TTC549 (cell line): ENCODE measurements around the gene ENDOV.

ENCODE experiments used
- FAIRE-seq: peaks from 2 replicates; lab custom pipeline; 2012; peaks lifted over from hg19 to GRCh38; lab: Jason Lieb, UNC

Gene ENDOV

DNA sequence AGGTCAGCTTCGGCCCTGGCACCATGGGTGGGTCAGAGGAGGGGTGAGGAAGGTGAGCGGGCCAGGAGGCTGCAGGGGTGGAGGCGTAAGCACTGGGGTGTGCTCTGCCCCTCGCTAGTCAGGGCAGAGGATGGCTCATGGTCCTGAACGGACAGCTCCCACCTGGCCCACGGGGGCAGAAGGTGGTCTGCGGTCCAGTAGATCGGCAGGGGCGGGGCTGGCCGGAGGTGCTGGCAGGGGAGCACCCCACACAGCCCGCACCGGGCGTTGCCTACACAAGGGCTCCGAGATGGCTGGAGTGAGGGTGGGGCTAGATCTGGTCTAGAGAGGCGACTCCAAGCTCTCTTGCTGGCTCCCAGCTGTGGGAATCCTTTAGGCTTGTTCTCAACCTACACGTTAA, 53.3 kb downstream of the ENDOV start:
- no peak for FAIRE-seq

DNA sequence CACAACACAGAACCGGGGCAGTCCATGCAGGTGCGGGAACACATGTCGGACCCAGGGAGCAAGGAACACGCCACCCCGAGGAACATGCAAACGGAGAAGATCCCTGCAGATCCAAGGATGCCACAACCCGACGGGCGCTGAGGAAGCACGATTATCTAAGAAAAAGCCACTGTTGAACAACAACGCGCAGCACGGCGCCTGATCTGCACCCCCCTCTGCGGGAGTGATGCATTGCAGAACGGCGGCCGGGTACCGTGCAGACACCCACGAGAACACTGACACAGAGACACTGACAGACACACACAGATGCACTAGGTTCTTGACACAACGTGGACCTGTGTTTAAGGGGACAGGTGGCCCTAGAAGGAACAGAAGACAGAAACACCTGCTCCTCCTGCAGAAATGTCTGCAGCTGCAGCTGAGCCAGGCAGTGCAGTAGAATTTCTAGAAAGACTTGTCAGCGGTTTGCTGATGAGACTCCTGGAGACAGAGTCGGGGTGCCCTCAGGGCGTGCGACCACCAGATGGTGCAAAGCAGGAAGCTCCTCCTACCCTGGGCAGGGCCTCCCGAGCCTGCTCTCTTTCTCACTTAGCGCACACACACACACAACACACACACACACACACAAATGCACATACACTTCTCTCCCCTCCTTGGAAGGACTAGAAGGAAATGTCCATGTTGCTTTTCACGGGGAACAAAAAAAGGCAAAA, 54.0 kb downstream of the ENDOV start:
- no peak for FAIRE-seq

DNA sequence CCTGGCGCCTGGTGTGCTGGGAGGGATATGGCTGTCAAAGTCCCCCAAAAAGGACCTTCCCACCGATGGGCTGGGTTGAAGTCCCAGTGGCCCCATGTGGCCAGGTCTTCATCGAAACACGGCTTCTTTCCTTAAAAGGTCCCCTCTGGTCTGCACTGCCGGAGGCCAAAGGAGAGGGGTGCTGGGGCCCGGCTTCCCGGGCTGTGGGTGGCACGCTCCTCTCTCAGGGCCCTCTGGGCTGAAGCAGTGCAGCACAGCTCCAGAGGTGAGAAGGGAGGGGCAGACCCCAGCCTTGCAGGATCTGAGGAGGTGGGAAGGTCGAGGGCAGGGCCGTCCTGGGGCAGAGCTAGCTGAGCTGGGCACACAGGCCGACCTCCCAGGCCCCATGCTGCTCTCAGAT, 54.7 kb downstream of the ENDOV start:
- no peak for FAIRE-seq

GRCh38 chr17:80470603-80471002, 55.6 kb downstream of the ENDOV start:
- FAIRE-seq = no peak

GRCh38 chr17:80471922-80472321, 57.0 kb downstream of the ENDOV start:
- no peak for FAIRE-seq

- no peak for FAIRE-seq
Observed at GRCh38 chr17:80472996-80473395, 58.0 kb downstream of the ENDOV start.

DNA sequence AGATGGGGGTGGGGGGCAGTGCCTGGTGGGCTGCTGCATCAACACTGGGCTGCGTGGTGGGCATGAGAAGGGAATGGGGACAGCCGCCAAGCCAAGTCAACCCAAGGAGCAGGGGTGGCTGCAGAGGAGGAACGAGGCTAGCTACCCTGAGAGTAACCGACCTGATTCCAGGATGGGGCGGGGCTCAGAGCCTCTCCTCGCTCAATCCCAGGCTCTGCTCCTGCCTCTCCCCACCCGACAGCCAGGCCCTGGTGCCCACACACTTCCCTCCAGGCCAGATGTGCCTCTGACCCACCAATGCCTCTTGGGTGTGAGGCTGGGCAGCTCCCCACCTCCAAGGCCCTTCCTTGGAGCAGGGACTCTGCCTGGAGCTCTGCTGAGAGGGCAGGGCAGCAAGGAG, 58.7 kb downstream of the ENDOV start:
- no peak for FAIRE-seq

DNA sequence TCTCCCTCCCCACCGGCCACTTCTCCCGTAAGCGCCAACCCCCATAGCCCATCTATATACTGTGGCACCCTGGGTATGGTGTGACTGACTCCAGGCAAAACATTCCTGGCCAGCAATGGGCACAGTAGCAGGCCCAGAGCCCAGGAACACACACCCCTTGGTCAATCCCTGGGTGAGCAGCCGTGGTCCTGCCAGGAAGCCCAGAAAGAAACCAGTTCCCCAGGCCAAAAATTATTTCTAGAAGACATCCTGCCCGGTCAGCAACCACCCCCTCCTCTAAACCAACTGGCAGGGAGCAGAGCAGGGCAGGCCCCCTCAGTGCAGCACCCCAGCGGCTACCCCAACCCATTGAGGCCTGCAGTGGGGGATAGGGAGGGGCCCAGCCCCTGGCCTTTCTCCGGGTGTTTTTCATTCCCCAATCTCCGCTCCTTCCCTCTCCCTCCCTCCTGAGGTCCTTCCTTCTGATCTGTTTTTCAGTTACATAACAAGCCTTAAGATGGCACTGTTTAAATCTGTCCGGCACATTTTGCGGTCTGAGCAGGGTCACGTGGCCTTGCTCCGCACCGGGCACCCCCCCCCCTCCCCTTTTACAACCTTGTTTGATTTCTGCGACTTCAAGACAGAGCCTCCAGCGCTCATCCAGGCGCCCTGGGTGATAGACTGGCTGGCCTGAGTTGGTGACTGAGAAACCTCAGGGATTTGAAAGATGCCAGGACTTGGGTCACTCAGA, 59.4 kb downstream of the ENDOV start:
- no peak for FAIRE-seq

- no peak for FAIRE-seq
Observed at GRCh38 chr17:80474961-80475909, 60.3 kb downstream of the ENDOV start.

GRCh38 chr17:80475910-80476876, 61.2 kb downstream of the ENDOV start, which contains the start of gene NPTX1:
NPTX1 (minus strand) TSS chr17:80476607; CDS start chr17:80476446, 161 bp downstream.
- no peak for FAIRE-seq

DNA sequence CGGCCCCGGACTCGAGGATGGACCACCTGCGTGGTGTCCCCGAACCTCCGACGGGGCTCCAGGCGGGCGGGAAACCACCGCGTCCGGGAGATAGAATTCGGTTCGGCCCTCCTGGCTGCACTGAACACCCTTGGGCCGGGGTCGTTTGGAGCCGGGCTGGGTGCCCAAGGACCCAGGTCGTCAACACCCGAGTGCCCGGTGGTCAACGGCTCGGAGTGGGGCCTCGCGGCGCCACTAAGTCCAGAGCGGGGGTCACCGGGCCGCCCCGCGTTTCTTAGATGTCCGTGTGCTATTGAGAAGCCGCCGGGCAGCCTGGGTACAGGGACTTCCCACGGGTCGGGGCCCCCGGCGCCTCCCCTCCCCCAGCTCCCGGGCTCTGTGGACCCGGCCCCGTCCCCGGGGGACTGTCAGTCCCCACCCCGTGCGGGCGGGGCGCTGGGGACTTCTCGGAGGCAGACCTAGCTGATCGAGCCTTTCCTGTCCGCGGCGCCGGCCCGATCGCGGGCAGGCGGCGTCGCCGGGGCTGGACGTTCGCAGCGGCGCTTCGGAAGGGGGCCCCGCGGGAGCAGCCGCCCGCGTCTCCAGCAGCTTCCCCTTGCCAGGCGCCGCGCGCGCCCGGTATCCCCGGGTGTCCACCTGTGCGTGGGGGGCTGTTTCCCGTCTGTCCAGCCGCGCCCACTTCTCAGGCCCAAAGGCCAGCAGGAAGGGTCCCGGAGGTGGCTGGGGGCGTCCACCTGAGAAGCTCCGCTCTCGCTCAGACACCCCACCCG, 62.1 kb downstream of the ENDOV start:
- FAIRE-seq = no peak

DNA sequence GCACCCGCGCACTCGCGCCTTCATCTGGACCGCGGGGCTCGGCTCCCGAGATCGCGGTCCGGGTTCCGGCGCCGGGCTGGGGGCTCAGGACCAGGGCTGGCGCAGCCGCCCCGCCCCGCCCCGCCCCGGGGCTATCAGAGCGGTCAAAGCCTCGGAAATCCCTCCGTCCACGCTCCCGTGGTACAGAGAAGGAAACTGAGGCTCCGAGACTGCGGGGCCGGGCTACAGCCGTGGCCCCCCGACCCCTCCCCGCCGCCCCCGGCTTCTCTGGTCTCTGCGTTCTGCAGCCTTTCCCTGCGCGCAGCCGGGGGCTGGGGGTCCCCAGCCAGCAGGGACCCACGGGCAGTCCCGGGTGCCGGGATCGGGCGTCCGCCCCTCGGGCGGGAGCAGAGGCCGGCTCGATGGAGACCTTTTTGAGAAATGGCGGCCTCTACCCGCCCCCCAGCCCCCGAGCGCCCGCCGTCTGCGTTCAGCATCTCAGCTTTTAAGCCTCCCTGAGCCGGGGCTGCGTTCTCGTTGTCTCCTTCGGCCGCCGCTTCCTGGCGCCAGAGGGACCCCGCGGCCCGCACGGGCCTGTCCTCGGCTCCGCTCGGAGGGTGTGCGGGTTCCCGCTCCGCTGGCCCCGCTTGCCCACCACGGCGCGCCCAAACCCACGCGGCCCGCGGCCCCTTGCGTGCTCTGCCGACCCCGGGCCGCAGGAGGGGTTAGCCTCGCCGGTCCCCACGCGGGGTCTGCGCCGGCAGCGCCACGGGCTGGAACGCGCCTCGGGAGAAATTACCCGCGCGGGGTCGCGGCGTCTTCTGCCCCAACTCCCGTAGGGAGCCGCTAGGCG, 62.9 kb downstream of the ENDOV start:
- no peak for FAIRE-seq

GRCh38 chr17:80478487-80479245, 63.7 kb downstream of the ENDOV start:
- no peak for FAIRE-seq

- no peak for FAIRE-seq
Observed at GRCh38 chr17:80479246-80479566, 64.2 kb downstream of the ENDOV start.

DNA sequence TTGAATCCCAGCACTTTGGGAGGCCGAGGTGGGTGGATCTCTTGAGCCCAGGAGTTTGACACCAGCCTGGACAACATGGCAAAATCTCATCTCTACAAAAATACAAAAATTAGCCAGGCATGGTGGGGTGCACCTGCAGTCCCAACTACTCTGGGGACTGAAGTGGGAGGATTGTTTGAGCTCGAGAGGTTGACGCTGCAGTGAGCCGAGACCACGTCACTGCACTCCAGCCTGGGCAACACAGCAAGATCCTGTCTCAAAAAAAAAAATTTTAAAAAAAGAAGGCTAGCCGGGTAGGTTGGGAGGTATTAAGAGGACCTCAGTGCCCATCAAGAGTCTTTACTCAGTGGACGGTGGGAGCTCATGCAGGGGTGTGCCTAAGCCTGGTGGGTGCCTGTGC, 65.3 kb downstream of the ENDOV start:
- no peak for FAIRE-seq

DNA sequence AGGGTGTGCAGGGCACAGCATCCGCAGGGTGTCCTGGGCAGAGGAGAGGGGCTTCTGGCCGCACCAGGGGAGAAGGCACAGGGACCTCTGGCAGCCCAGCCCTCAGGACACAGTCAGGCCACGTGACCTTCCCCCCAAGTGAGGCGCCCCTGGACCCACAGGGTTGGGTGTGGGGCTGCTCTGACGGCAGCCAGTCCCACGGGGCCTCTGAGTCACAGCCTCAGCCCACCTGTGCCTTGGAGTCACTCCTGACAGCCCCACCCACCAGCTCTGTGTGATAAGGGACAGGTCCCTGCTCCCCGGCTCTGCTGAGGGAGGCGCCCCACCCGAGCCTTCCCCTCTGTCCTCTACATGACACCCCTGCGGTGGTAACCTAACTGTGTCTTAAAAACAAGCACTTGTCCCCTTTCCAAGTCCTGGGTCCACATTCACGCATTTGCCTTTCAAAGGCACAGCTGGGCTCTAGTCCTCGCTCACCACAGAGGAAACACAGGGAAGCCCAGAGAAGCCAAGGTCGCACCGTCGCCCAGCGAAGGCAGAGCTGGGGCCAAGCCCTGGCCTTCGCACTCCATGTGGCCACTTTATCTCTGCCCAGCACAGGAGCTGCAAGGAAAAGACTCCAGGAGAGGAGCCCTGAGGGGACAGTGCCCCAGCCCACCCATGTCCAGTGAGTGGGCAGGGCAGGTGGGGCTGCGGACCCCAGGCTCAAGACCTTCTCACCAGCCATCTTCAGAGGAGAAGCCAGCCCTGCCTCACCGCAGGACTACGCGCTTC, 66.5 kb downstream of the ENDOV start:
- FAIRE-seq = no peak

- FAIRE-seq = no peak
Observed at GRCh38 chr17:80482058-80482318, 67.0 kb downstream of the ENDOV start.

DNA sequence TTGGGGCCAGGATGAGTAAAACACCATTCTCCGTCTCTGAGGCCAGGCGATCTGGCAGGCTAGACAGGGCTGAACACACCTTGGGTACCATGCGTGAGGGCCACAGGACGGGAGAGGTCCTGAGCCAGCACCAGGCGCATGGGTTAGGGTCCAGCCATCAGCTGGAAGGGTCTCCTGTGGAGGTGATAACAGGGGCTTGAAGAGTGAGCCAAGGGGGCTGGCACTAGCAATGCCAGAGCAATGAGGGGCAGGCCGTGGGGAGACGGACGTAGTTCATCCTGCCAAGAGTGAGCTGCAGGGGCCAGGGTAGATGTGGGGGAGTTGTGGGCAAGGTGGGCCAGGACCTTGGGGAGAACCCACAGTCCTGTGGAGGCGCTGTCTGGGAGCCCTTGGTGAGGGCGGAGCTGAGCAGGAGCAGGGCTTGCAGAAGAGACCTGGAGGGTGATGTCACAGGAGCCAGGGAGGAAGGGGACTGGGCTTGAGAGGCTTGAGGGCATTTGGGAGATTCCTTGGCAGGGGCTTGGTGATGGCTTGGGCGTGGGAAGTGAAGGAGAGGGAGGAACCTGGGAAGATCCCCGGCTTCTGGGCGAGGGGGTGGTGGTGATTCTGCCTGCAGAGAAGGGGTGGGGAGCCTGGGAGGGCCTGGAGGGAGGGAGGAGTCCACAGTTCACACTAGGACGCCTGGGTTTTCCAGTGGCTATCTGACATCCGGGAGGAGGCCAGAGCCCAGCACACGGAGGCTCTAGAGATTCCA, 67.8 kb downstream of the ENDOV start:
- no peak for FAIRE-seq
